ENCODE measurements around the gene EEIG1.
A peak's percentile ranks its signal among the peaks of the same experiment; 100 is the strongest.

The EEIG1 gene

DNA sequence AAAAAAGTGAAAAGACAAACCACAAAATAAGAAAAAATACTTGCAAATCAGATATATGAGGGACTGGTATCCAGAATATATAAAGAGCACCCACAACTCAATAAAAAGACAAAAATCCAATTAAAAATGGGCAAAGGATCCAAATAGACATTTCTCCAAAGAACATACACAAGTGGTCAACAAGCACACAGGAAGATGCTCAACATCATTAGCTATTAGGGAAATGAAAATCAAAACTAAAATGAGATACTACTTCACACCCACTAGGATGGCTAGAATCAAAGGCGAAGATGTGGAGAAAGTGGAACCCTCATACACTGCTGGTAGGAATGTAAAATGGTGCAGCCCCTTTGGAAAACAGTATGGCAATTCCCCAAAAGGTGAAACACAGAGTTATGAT lies 22.1 kb downstream of the EEIG1 start:
- no peak for ATAC-seq

- ATAC-seq, result peak; percentile 95 to 97
Measured at GRCh38 chr9:127955294-127956015, 25.3 kb downstream of the EEIG1 start.

GRCh38 chr9:127954831-127955293 lies 25.9 kb downstream of the EEIG1 start:
- ATAC-seq, result no peak

DNA sequence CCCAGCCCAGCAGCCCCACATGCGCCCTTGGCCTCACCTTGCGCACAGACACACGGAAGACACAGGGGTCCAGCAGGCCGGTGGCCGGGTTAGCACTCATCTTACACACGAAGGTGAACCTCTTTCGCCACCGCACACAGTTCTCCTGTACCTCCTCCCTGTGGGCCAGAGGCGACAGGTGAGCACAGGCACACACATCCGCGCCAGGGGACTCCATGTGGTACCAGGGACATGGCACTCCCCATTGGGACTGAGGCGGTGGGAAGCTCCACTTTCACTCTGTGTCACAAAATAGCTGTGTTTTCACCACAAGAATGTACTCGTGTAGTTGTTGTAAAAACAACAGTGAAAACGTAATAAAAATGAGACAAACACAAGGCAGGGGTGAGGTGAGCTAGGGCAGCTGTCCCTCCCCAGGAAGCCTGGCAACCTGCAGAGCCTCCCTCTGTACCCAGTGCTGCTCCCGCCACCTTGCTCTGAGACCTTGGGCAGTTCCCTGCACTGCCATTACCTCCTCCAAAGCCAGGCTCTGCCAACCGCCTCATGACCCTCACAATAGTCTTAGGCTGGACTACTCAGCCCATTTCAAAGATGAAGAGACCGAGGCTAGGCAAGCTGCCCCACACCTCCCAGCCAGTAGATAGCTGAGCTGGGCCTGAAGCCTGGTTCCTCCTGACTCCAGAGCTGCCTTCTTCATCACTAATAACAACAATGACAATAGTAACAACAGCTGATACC lies 26.9 kb downstream of the EEIG1 start:
- ATAC-seq, result no peak

- ATAC-seq, result no peak
Measured at GRCh38 chr9:127953154-127953553, 27.6 kb downstream of the EEIG1 start.

GRCh38 chr9:127950513-127951289 lies 30.1 kb downstream of the EEIG1 start:
- ATAC-seq, result no peak

- no peak for ATAC-seq
Measured at GRCh38 chr9:127949827-127950512, 30.8 kb downstream of the EEIG1 start.

DNA sequence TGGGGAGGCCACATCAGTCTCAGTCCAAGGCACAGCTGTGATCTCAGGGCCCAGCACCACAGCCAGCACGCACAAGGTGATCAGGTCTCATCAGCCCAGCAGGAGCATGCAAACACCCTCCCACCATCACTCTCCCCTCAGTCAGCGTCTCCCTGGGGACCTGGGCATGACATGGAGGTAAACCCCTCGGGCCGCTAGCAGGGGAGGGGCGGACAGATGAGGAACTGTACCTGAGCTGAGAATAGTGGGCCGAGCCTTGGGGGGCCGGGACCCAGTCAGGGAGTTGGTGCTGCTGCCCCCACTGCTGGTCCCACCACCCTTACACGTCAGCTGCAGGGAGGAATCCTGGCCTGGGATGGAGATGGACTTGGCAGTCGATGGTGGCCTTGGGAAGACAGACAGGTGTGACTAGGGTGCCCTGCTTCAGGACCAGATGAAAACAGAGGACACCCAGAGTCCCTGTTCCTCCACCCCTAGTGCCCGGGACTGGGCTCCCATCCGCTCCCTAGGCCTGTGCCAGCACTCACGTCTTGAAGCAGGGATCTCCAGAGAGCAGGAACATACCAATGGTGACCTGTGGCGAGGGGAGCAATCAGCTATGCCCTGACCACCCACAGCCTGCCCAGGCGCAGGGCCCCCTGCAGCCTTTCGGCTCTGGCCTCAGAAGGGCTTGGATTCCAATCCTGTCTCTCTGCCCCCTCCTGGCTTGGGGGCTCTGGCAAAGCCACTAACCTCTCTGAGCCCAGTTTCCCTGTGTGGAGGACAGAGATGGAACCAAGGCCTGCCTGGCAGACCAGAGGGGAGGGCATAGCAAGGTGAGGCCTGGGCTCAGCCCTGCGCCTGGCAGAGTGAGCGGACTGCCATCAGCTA lies 32.7 kb downstream of the EEIG1 start:
- ATAC-seq, result no peak

DNA sequence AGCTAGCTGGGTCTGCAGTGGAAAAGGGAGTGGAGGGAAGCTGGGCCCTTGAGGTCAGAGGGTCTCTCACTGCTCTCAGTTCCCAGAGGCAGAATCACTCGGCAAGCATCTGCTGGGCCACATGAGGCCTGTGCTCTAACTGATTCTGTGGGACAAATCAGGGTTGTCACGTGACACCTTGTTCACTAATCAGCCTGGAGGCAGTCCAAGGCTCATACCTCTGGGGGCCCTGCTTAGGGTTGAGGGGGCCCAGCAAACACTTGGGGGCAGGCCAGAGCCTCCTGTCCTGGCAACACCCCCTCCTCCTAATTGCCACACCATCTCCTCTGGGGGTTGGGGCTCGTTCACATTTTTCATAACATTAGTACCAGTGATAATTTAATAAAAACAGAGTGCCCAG lies 34.1 kb downstream of the EEIG1 start:
- ATAC-seq, result no peak

GRCh38 chr9:127945942-127946341 lies 34.8 kb downstream of the EEIG1 start:
- ATAC-seq, result no peak

GRCh38 chr9:127945338-127945737 lies 35.5 kb downstream of the EEIG1 start:
- no peak for ATAC-seq

DNA sequence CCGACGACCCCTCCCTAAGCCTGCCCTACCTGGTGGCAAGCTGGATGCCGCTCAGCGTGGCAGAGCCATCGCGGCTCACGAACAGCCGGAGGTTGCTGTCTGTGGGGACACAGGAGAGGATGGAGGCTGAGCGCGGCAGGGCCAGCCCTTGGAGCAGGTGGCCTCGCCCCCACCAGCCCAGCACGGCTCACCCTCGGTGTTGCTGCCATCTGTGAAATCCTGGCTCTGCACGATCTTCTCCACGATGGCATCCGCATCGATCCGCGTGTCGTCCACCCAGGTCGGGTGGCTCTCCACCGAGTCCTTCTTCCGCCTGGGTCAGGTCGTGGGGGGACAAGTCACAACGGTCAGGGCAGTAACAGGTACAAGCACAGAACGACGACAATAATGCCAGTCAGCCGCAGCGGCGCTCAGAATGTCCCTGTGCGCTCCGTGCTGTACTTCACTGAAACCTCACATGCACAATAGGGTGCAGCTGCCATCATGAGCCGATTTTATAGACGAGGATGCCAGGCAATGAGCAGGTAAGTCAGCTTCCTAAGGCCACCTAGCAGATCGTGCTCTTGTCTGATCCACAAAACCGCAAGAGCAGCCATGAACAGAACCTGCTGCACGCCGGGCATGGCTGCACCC lies 36.1 kb downstream of the EEIG1 start:
- no peak for ATAC-seq

- peak; percentile 84 to 86 for ATAC-seq
Measured at GRCh38 chr9:127943731-127944144, 37.1 kb downstream of the EEIG1 start.

DNA sequence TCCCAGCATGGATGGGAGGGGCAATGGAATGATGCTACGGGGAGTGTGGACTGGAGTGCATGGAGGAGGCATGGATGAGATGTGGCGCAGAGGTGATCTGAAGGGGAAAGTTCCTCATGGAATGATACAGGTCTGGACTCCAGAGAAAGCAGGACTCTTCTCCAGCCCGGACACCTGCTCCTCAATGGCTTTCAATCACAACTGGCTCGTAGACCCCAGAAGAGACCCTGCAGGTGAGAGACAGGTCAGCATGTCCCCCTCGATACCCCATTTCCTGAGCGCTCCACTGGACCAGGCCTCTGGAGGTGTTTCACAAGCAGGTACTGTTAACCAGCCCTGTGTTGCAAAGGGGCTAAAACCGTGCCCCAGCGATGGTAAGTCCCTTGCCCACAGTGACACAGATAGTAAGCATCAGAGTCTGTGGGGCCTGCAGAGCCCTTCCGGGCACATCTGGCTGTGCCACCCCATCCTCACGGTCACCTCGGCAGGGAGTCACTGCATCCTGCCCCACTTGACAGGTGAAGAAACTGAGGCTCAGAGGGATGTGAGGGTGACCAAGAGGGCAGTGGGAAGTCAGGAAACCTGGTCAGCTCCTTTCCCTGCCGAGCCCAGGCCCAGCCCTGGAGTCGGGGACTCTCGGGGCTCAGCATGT lies 37.7 kb downstream of the EEIG1 start:
- ATAC-seq, result no peak

- ATAC-seq, result peak in 1 of 2 donors; percentile 55
Measured at GRCh38 chr9:127942216-127943010, 38.4 kb downstream of the EEIG1 start.

- no peak for ATAC-seq
Measured at GRCh38 chr9:127941961-127942215, 38.9 kb downstream of the EEIG1 start.

DNA sequence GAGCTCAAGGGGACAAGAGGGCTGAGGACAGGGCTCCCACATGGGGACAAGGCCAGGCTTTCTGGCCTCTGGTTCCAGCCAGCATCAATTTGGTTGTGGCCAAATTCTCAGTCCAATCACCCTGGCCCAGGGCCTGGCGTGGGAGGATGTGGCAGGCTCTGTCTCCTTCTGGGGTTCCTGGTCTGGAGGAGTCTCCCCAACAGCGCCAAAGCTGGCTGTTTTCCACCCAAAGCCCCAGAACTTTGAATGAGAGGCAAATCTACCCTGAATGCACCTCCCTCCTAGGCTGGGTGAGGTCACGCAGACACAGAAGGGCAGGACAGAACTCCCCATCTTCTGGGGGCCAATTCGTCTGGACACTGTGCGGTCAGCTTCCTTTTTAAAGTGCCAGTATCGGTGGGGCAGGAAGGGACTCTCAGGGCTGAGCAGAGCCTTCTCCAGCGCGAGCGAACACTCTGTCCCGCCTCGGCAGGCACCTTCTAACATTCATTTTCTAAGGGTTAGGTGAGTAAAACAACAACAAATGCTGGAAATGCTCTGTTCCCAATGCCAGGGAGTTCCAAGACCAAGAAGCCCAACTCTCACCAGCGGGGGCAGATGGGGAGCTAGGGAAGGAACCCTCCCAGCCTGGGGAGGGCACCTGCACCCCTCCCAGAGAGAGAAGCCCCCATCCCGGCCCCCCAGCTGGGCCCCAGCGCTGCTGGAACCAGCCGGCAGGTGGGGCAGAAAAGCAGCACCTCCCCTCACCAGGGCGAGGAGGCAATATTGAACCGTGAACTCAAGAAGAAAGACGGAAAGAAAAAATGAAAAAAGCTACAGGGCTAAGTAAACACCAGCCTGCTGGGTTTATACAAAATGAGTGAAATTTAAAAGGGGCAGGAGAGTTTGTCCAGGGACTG lies 39.5 kb downstream of the EEIG1 start:
- ATAC-seq, result no peak

DNA sequence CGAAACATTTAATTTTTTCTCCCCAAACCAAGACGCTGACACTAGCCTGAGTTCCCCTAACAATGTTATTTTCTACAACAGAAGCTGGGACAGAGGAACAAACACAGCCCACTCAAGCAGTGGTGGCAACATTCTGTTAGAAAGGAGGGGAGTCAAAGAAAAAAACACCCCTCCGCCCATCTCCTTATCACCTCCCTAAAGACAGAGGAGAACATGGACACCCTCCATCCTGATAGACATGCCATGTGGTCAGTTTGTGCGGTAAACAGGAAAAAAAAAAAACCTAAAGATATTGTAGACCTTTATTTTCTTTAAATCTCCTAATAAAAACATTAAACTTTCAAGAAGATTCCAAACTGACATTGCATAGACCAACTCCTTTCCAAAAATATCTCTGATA lies 40.2 kb downstream of the EEIG1 start:
- no peak for ATAC-seq

GRCh38 chr9:127938298-127938690 lies 42.5 kb downstream of the EEIG1 start:
- ATAC-seq, result no peak

Data from activated CD4-positive, CD25-positive, alpha-beta regulatory T cell treated with anti-CD3 and anti-CD28 coated beads, Interleukin-2, amount 50 U/mL, for 24 hours (primary cell).